OCI-M2 (cell line): ENCODE results near the gene DNM2.
A peak's percentile ranks its signal among the peaks of the same experiment; 100 is the strongest.
"Not testable (repeated sequence)": the region's sequence is repeated elsewhere in the genome, so short reads cannot be mapped to it uniquely, and the experiment has no call there.

Source experiments
- DNase-seq: peaks from one replicate; lab custom pipeline; 2025; ENCODE audit not compliant: unreplicated experiment; lab: John Stamatoyannopoulos, UW

The DNM2 gene

GRCh38 chr19:10831987-10832938, 114.4 kb downstream of the DNM2 start:
- no peak for DNase-seq

- no peak for DNase-seq
Observed at GRCh38 chr19:10832939-10833296, 115.0 kb downstream of the DNM2 start.

GRCh38 chr19:10835089-10835753, 117.3 kb downstream of the DNM2 start:
- no peak for DNase-seq

- peak; percentile 100 for DNase-seq
Observed at GRCh38 chr19:10835754-10836478, 118.0 kb downstream of the DNM2 start, which contains the start of gene TMED1. Gene TMED1 (minus strand): TSS chr19:10836212. CDS start chr19:10836191, 21 bp downstream.

- peak; percentile 100 for DNase-seq
Observed at GRCh38 chr19:10836479-10837330, 118.8 kb downstream of the DNM2 start.

GRCh38 chr19:10837649-10838048, 119.8 kb downstream of the DNM2 start:
- not testable (repeated sequence) for DNase-seq

GRCh38 chr19:10838377-10838776, 120.5 kb downstream of the DNM2 start:
- DNase-seq = no peak

- DNase-seq = peak; percentile 96
Observed at GRCh38 chr19:10839114-10840050, 121.5 kb downstream of the DNM2 start.

GRCh38 chr19:10842788-10843187, 124.9 kb downstream of the DNM2 start:
- no peak for DNase-seq

GRCh38 chr19:10846500-10847202, 128.8 kb downstream of the DNM2 start:
- no peak for DNase-seq

- no peak for DNase-seq
Observed at GRCh38 chr19:10848230-10848856, 130.5 kb downstream of the DNM2 start, which contains the start of gene C19orf38. Gene C19orf38 (plus strand): TSS chr19:10848415. CDS start chr19:10848509, 94 bp downstream.

- no peak for DNase-seq
Observed at GRCh38 chr19:10850631-10851030, 132.8 kb downstream of the DNM2 start.

- no peak for DNase-seq
Observed at GRCh38 chr19:10852098-10852800, 134.4 kb downstream of the DNM2 start.

GRCh38 chr19:10852941-10853340, 135.1 kb downstream of the DNM2 start:
- no peak for DNase-seq

- no peak for DNase-seq
Observed at GRCh38 chr19:10854350-10855089, 136.6 kb downstream of the DNM2 start.

GRCh38 chr19:10855879-10856522, 138.1 kb downstream of the DNM2 start:
- DNase-seq = no peak
